Measurements from ENCODE around the gene FAM53A.
"Not testable (repeated sequence)": the region's sequence is repeated elsewhere in the genome, so short reads cannot be mapped to it uniquely, and the experiment has no call there.

Gene FAM53A

GRCh38 chr4:1674682-1675081, 9.4 kb downstream of the FAM53A start:
- peaks cover 0 to 4% of the 10 kb centered on the region in 2 experiments for H3K27me3 ChIP-seq (ENCODE audit: control insufficient read depth in 1 of 2, insufficient read depth in 1 of 2, low read length in 2 of 2)
- peaks cover 4% of the 10 kb centered on the region for H3K79me1 ChIP-seq (replicated peaks; ENCODE audit: low read length, poor library complexity, severe bottlenecking)
- no peak for DNase-seq
- no peak overlapping the region for H3K14ac ChIP-seq (ENCODE audit: low read length in 2 of 2)
- no peak overlapping the region for H3K9ac ChIP-seq (ENCODE audit: low read length)
- no peak overlapping the region for H3K23ac ChIP-seq (ENCODE audit: low read length in 2 of 2)
- 74% methylated on average over 9 of the region's 9 CpGs for WGBS
- no peak overlapping the region for H2BK5ac ChIP-seq (ENCODE audit: low read depth, low read length, poor library complexity, severe bottlenecking)
- no peak overlapping the region for H4K91ac ChIP-seq (ENCODE audit: low read length)
- no peak overlapping the region for H3K18ac ChIP-seq (ENCODE audit: low read depth in 1 of 2, low read length in 2 of 2)
- no peak overlapping the region for H2BK12ac ChIP-seq (ENCODE audit: low read length in 2 of 2)
- no peak overlapping the region for H3K4me2 ChIP-seq (ENCODE audit: low read length, poor library complexity, severe bottlenecking)
- no peak overlapping the region for H2BK120ac ChIP-seq (ENCODE audit: low read depth, low read length)
- peaks cover 0 to 13% of the 10 kb centered on the region in 2 experiments for H3K36me3 ChIP-seq (ENCODE audit: control insufficient read depth in 1 of 2, insufficient read depth in 2 of 2, low read depth in 1 of 2, low read length in 2 of 2)
- no peak overlapping the region for H3K4me3 ChIP-seq (ENCODE audit: insufficient read depth in 1 of 2, low read depth in 1 of 2, low read length in 2 of 2)
- H3K9me3 ChIP-seq (ENCODE audit: control insufficient read depth, low read length) = no peaks in the 10 kb centered on the region
- H2BK15ac ChIP-seq (ENCODE audit: low read depth, poor library complexity, severe bottlenecking) = no peak overlapping the region
- H3K4me1 ChIP-seq (ENCODE audit: control insufficient read depth, insufficient read depth, low read depth, low read length) = no peaks in the 10 kb centered on the region
- no peak overlapping the region for H2AK5ac ChIP-seq (ENCODE audit: low read length, severe bottlenecking)
- H2AFZ ChIP-seq (ENCODE audit: low read depth, low read length) = no peak overlapping the region
- H4K8ac ChIP-seq (ENCODE audit: low read length) = no peak overlapping the region
- H3K4ac ChIP-seq (ENCODE audit: low read depth in 1 of 2, low read length in 2 of 2) = no peak overlapping the region
- H3K27ac ChIP-seq (ENCODE audit: low read length, poor library complexity, severe bottlenecking) = no peak overlapping the region

GRCh38 chr4:1673671-1674070, 10.4 kb downstream of the FAM53A start:
- Histone ChIP-seq H3K36me3 (ENCODE audit: control insufficient read depth in 1 of 2, insufficient read depth in 2 of 2, low read depth in 1 of 2, low read length in 2 of 2) (peaks cover 0 to 13% of the 10 kb centered on the region in 2 experiments), H3K18ac (ENCODE audit: low read depth in 1 of 2, low read length in 2 of 2) (no peak overlapping the region)
- WGBS = 82% methylated on average over 20 of the region's 20 CpGs

GRCh38 chr4:1671011-1671410, 13.1 kb downstream of the FAM53A start:
- H3K14ac ChIP-seq (ENCODE audit: low read length in 2 of 2); H2AFZ ChIP-seq (ENCODE audit: low read depth, low read length); H3K27ac ChIP-seq (ENCODE audit: low read length, poor library complexity, severe bottlenecking); H3K4ac ChIP-seq (ENCODE audit: low read depth in 1 of 2, low read length in 2 of 2); H3K79me1 ChIP-seq (replicated peaks; ENCODE audit: low read length, poor library complexity, severe bottlenecking); H3K18ac ChIP-seq (ENCODE audit: low read depth in 1 of 2, low read length in 2 of 2); H3K9ac ChIP-seq (ENCODE audit: low read length); H2BK12ac ChIP-seq (ENCODE audit: low read length in 2 of 2); H2BK5ac ChIP-seq (ENCODE audit: low read depth, low read length, poor library complexity, severe bottlenecking); H3K4me2 ChIP-seq (ENCODE audit: low read length, poor library complexity, severe bottlenecking); H3K4me3 ChIP-seq (ENCODE audit: insufficient read depth in 1 of 2, low read depth in 1 of 2, low read length in 2 of 2); DNase-seq; H3K9me3 ChIP-seq (ENCODE audit: control insufficient read depth, low read length); H4K91ac ChIP-seq (ENCODE audit: low read length); H2AK5ac ChIP-seq (ENCODE audit: low read length, severe bottlenecking); H3K27me3 ChIP-seq (ENCODE audit: control insufficient read depth in 1 of 2, insufficient read depth in 1 of 2, low read length in 2 of 2); H2BK120ac ChIP-seq (ENCODE audit: low read depth, low read length); H3K23ac ChIP-seq (ENCODE audit: low read length in 2 of 2); H2BK15ac ChIP-seq (ENCODE audit: low read depth, poor library complexity, severe bottlenecking); H4K8ac ChIP-seq (ENCODE audit: low read length): not testable (repeated sequence)
- 90% methylated on average over 17 of the region's 20 CpGs for WGBS
- H3K4me1 ChIP-seq (ENCODE audit: control insufficient read depth, insufficient read depth, low read depth, low read length) = peaks cover 10% of the 10 kb centered on the region
- peaks cover 0 to 16% of the 10 kb centered on the region in 2 experiments for H3K36me3 ChIP-seq (ENCODE audit: control insufficient read depth in 1 of 2, insufficient read depth in 2 of 2, low read depth in 1 of 2, low read length in 2 of 2)

More at GRCh38 chr4:1673671-1674070, 10.4 kb downstream of the FAM53A start:
- no peak overlapping the region for H2BK12ac ChIP-seq (ENCODE audit: low read length in 2 of 2)
- no peak overlapping the region for H3K4ac ChIP-seq (ENCODE audit: low read depth in 1 of 2, low read length in 2 of 2)
- H3K23ac ChIP-seq (ENCODE audit: low read length in 2 of 2) = no peak overlapping the region
- no peak overlapping the region for H3K4me2 ChIP-seq (ENCODE audit: low read length, poor library complexity, severe bottlenecking)
- H2BK120ac ChIP-seq (ENCODE audit: low read depth, low read length) = no peak overlapping the region
- peaks cover 0 to 4% of the 10 kb centered on the region in 2 experiments for H3K27me3 ChIP-seq (ENCODE audit: control insufficient read depth in 1 of 2, insufficient read depth in 1 of 2, low read length in 2 of 2)
- no peak overlapping the region for H2AFZ ChIP-seq (ENCODE audit: low read depth, low read length)
- H2BK5ac ChIP-seq (ENCODE audit: low read depth, low read length, poor library complexity, severe bottlenecking) = no peak overlapping the region
- no peaks in the 10 kb centered on the region for H3K9me3 ChIP-seq (ENCODE audit: control insufficient read depth, low read length)
- H3K9ac ChIP-seq (ENCODE audit: low read length) = no peak overlapping the region
- H4K8ac ChIP-seq (ENCODE audit: low read length) = no peak overlapping the region
- no peak overlapping the region for H3K4me3 ChIP-seq (ENCODE audit: insufficient read depth in 1 of 2, low read depth in 1 of 2, low read length in 2 of 2)
- DNase-seq = no peak
- no peaks in the 10 kb centered on the region for H3K4me1 ChIP-seq (ENCODE audit: control insufficient read depth, insufficient read depth, low read depth, low read length)
- H3K79me1 ChIP-seq (replicated peaks; ENCODE audit: low read length, poor library complexity, severe bottlenecking) = peaks cover 4% of the 10 kb centered on the region
- H2AK5ac ChIP-seq (ENCODE audit: low read length, severe bottlenecking) = no peak overlapping the region
- H3K27ac ChIP-seq (ENCODE audit: low read length, poor library complexity, severe bottlenecking) = no peak overlapping the region
- no peak overlapping the region for H4K91ac ChIP-seq (ENCODE audit: low read length)
- H2BK15ac ChIP-seq (ENCODE audit: low read depth, poor library complexity, severe bottlenecking) = no peak overlapping the region
- H3K14ac ChIP-seq (ENCODE audit: low read length in 2 of 2) = no peak overlapping the region

DNA sequence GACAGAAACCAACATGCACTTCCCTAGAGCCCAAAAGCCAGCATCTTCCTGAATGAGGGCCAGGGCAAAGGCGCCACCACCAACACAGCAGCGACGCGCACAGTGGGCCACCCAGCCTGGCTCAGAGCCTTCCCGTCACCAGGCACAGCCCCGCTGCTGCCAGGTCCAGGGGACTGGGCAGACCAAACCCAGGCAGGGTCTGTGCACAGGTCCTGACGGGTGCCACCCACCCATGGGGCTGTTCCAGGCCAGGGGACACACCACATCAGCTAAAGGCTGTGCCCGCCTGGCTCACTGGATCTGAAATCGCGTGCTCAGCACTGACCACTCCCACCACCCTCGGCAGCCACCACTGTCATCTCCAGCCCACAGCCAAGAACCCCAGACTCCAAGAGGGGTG, 13.8 kb downstream of the FAM53A start:
- no peak overlapping the region for H2BK120ac ChIP-seq (ENCODE audit: low read depth, low read length)
- no peak for DNase-seq
- no peak overlapping the region for H2BK5ac ChIP-seq (ENCODE audit: low read depth, low read length, poor library complexity, severe bottlenecking)
- H3K79me1 ChIP-seq (replicated peaks; ENCODE audit: low read length, poor library complexity, severe bottlenecking) = peaks cover 4% of the 10 kb centered on the region
- H3K9ac ChIP-seq (ENCODE audit: low read length) = no peak overlapping the region
- no peak overlapping the region for H4K8ac ChIP-seq (ENCODE audit: low read length)
- H3K4ac ChIP-seq (ENCODE audit: low read depth in 1 of 2, low read length in 2 of 2) = no peak overlapping the region
- H3K18ac ChIP-seq (ENCODE audit: low read depth in 1 of 2, low read length in 2 of 2) = no peak overlapping the region
- H2AFZ ChIP-seq (ENCODE audit: low read depth, low read length) = no peak overlapping the region
- H4K91ac ChIP-seq (ENCODE audit: low read length) = no peak overlapping the region
- H3K27ac ChIP-seq (ENCODE audit: low read length, poor library complexity, severe bottlenecking) = no peak overlapping the region
- H2BK15ac ChIP-seq (ENCODE audit: low read depth, poor library complexity, severe bottlenecking) = no peak overlapping the region
- peaks cover 0 to 4% of the 10 kb centered on the region in 2 experiments for H3K27me3 ChIP-seq (ENCODE audit: control insufficient read depth in 1 of 2, insufficient read depth in 1 of 2, low read length in 2 of 2)
- H2BK12ac ChIP-seq (ENCODE audit: low read length in 2 of 2) = no peak overlapping the region
- 90% methylated on average over 11 of the region's 11 CpGs for WGBS
- no peak overlapping the region for H3K23ac ChIP-seq (ENCODE audit: low read length in 2 of 2)
- H3K36me3 ChIP-seq (ENCODE audit: control insufficient read depth in 1 of 2, insufficient read depth in 2 of 2, low read depth in 1 of 2, low read length in 2 of 2) = peaks cover 0 to 17% of the 10 kb centered on the region in 2 experiments
- H3K4me1 ChIP-seq (ENCODE audit: control insufficient read depth, insufficient read depth, low read depth, low read length) = peaks cover 10% of the 10 kb centered on the region
- H3K4me2 ChIP-seq (ENCODE audit: low read length, poor library complexity, severe bottlenecking) = no peak overlapping the region
- no peak overlapping the region for H3K14ac ChIP-seq (ENCODE audit: low read length in 2 of 2)
- H2AK5ac ChIP-seq (ENCODE audit: low read length, severe bottlenecking) = no peak overlapping the region
- H3K4me3 ChIP-seq (ENCODE audit: insufficient read depth in 1 of 2, low read depth in 1 of 2, low read length in 2 of 2) = no peak overlapping the region
- H3K9me3 ChIP-seq (ENCODE audit: control insufficient read depth, low read length) = no peaks in the 10 kb centered on the region
